GM19238 (cell line): Measurements from ENCODE around the gene FAM53C.
"Not testable (repeated sequence)": the region's sequence is repeated elsewhere in the genome, so short reads cannot be mapped to it uniquely, and the experiment has no call there.

Source experiments
- DNase-seq: peaks from one replicate; pipeline ENCODE4 v3.0.0; 2011; ENCODE audit warnings: low spot score; ENCODE audit not compliant: insufficient read length

FAM53C gene

DNA sequence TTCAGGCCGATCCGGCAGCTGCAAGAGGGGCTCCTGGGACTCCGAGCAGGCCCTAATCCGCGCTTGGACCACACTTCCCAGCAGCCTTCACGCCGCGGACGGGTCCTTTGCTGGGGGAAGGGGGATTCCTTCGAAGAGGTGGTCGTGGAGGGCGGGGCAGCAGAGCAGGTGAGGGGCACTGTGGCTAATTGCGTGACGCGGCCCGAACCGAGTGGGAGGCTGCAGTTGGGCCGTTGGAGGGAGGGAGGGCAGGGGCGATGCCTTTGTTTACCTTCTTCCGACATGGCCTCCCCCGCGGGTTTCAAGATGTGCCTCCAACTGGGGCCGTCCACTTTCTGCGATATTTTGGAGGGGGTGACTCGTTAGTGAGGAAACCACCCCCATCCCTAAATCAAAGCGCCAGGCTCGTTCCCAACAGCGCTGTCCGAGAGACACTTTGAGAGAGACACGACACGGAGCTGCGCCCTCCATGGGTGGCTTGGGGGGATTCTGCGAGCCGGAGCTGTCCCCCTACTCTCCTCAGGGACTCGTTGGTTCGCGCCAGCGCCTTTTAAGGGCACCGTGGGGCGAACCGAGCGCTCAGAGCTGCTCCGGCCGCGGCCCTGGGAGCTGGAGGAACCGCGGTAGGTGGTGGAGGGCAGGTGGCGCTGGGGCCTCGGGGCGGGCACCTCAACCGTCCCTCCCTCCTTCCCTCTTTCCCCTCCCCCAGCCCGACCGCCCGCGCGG is at the start of gene FAM53C:
TSS of gene FAM53C (plus strand) at position 582 of the 726 bp plus-strand sequence. CDS start 3,070 bp downstream, outside the sequence.
- peak; percentile 88 for DNase-seq

DNA sequence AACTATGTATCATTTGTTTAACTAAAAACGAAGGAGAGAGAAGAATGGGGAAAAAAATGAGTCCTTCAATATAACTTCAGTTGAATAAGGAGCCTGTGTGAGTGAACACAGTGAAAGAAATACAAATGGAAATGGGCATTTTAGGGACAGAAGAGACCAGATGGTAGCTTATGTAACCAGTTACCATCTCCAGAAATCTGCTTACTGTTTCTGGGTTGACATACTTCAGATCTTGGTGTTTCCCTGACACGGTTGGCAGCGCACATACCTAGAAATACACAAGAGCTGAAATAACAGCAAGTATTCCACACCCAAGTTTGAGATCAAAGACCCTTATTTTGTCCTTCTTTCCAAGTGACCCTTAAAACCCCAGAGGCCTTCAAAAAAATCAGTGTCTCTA is 48.8 kb upstream of the FAM53C start:
- no peak for DNase-seq

DNA sequence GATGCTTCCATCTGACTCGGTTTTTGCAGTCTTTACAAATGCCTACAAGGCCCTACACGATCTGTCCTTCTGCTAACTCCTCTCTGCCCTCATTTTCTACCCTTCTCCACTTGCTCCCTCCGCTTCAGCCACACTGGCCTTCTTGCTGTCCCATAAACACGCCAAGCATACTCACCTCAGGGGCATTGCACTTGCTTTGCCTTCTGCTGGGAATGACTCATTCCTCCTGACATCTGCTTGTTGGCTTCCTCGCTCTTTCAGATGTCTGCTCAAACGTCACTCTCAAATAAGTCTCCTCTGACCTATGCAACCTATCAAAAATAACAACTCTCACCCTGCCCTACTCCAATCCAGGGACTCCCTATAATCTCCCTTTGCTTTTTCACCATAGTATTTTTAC is 34.7 kb upstream of the FAM53C start:
- DNase-seq, result no peak

- no peak for DNase-seq
Measured at GRCh38 chr5:138305797-138306196, 32.3 kb upstream of the FAM53C start.

DNA sequence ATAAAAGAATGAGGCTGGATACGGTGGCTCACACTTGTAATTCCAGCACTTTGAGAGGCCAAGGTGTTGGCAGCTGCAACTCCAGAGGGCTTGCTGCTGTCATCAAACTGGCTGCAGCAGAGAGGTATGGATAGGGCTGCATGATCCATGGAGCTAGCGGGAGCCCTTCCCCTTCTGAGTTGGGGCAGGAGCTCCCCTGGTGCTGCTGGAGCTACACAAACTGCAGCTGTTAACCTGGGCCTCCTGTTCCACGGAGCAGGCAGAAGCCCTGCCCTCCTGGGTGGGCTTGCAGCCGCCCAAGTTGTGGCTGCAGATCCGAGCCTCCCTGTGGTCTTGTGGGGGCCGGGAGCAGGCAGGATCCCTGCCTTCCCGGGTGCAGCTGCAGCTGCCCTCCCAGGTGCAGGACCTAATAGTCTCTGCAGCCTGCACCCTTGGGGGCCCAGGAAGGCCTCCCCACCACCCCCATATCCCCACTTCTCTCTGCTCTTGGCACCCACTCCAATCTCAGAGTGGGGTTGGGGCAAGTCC is 22.3 kb upstream of the FAM53C start:
- no peak for DNase-seq

GRCh38 chr5:138316355-138316754 is 21.7 kb upstream of the FAM53C start:
- DNase-seq, result no peak

GRCh38 chr5:138318211-138318610 is 19.9 kb upstream of the FAM53C start:
- DNase-seq, result not testable (repeated sequence)

DNA sequence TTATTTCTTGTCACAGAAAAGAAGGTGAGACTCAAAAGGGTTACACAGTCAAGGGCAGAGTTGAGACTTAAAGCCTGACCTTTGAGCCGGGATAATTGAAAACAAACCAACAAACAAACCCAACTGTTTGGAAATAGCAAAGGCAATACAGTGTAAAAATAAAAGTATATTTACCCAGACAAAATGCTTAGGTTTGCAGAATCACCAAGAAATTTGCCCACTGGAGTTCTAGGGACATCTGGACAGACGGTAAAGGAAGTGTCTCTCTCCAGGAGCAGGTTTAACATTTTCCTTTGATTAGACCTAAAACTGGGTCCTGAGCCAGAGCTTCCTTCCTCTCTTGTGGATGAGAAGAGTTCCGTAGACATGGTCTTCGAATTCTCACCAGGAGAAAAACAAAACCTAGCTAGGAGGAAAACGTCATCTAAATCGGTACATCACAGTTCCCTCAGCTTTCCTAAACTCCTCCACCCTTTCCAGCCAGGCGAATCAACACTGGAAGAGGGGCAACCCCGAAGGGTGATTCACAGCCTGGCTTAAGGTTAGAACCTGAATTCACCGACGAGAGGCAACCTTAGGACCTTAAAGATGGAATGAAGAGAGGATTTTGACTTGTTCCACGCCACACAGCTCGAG is 7.1 kb upstream of the FAM53C start:
- DNase-seq, result no peak

- peak; percentile 97 for DNase-seq
Measured at GRCh38 chr5:138331449-138332368, 6.4 kb upstream of the FAM53C start, which contains the start of gene CDC25C. Gene CDC25C (minus strand): TSS chr5:138331804. CDS start chr5:138331180, 624 bp downstream.

GRCh38 chr5:138334867-138335447 is 3.1 kb upstream of the FAM53C start:
- DNase-seq, result no peak

- DNase-seq, result no peak
Measured at GRCh38 chr5:138336952-138337684, 948 bp upstream of the FAM53C start.

- DNase-seq, result no peak
Measured at GRCh38 chr5:138338411-138339090, 485 bp downstream of the FAM53C start.

- no peak for DNase-seq
Measured at GRCh38 chr5:138339091-138339456, 1.0 kb downstream of the FAM53C start.

- DNase-seq, result no peak
Measured at GRCh38 chr5:138339464-138339863, 1.4 kb downstream of the FAM53C start.

GRCh38 chr5:138340008-138340407 is 1.9 kb downstream of the FAM53C start:
- no peak for DNase-seq

DNA sequence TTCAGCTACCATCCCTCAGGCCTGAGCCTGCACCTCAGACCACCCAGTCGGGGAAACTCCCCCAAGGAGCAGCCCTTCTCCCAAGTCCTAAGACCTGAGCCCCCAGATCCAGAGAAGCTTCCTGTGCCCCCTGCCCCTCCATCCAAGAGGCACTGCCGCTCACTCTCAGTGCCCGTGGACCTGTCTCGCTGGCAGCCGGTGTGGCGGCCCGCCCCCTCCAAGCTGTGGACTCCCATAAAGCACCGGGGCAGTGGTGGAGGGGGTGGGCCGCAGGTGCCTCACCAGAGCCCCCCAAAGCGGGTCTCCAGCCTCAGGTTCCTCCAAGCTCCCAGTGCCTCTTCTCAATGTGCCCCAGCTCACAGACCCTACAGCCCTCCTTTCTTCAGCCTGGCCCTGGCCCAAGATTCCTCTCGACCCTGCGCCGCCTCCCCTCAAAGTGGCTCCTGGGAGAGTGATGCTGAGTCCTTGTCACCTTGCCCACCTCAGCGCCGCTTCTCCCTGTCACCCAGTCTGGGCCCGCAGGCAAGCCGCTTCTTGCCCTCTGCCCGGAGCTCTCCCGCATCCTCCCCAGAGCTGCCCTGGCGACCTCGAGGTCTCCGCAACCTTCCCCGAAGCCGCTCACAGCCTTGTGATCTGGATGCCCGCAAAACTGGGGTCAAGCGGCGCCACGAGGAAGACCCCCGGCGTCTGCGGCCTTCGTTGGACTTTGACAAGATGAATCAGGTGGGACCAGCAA is 7.0 kb downstream of the FAM53C start:
- no peak for DNase-seq

DNA sequence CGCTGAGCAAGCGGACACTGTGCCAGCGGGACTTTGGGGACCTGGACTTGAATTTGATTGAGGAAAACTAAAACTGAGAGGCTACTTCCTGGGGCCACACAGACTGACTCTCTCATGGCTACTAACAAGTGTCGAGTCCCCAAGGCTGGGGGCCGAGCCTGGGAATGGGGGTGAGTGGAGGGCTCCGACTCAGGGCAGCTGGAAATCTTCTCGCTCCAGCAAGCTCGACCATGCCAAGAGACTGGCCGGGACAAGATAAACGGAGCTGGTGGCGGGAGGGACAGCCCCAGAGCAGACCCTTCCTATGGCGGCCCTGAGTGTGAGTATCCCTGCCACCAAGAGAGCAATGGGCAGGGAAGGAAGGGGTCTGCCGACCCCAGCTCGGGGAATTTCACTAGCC is 8.8 kb downstream of the FAM53C start:
- DNase-seq, result no peak

- no peak for DNase-seq
Measured at GRCh38 chr5:138349852-138350562, 11.9 kb downstream of the FAM53C start.

- DNase-seq, result no peak
Measured at GRCh38 chr5:138350563-138350890, 12.5 kb downstream of the FAM53C start.
